ENCODE measurements around the gene NPNT.
"Not testable (repeated sequence)": the region's sequence is repeated elsewhere in the genome, so short reads cannot be mapped to it uniquely, and the experiment has no call there.

The NPNT gene

GRCh38 chr4:105894660-105895582 lies at the start of gene NPNT:
Gene NPNT, plus strand, starts transcription at chr4:105895471. Its CDS starts 182 bp downstream, at chr4:105895653.
- peak within 1 kb of the TSS; percentile 10 for H3K4me3 ChIP-seq (ENCODE audit: control insufficient read depth, low read depth, low read length)

GRCh38 chr4:105845559-105845958 lies 49.7 kb upstream of the NPNT start:
- no peak for TF ChIP-seq CTCF (conservative IDR thresholded peaks at IDR 0.05; ENCODE audit: control insufficient read depth, insufficient read depth, low read depth, low read length)
- no peak for DNase-seq (ENCODE audit: low read depth)
- H3K4me3 ChIP-seq (ENCODE audit: control insufficient read depth, low read depth, low read length) = no peak overlapping the region

More at GRCh38 chr4:105894660-105895582, at the start of gene NPNT:
- DNase-seq (ENCODE audit: low read depth) = no peak
- TF ChIP-seq CTCF (conservative IDR thresholded peaks at IDR 0.05; ENCODE audit: control insufficient read depth, insufficient read depth, low read depth, low read length) = no peak

- H3K4me3 ChIP-seq (ENCODE audit: control insufficient read depth, low read depth, low read length) = not testable (repeated sequence)
Observed at GRCh38 chr4:105848359-105848758, 46.9 kb upstream of the NPNT start.

GRCh38 chr4:105851196-105851595 lies 44.1 kb upstream of the NPNT start:
- H3K4me3 ChIP-seq (ENCODE audit: control insufficient read depth, low read depth, low read length) = no peak overlapping the region
- no peak for DNase-seq (ENCODE audit: low read depth)
- TF ChIP-seq CTCF (conservative IDR thresholded peaks at IDR 0.05; ENCODE audit: control insufficient read depth, insufficient read depth, low read depth, low read length) = no peak

More at GRCh38 chr4:105848359-105848758, 46.9 kb upstream of the NPNT start:
- DNase-seq (ENCODE audit: low read depth) = not testable (repeated sequence)

- not testable (repeated sequence) for H3K4me3 ChIP-seq (ENCODE audit: control insufficient read depth, low read depth, low read length); DNase-seq (ENCODE audit: low read depth)
Observed at GRCh38 chr4:105852230-105852629, 43.0 kb upstream of the NPNT start.

GRCh38 chr4:105858466-105859040 lies 36.7 kb upstream of the NPNT start:
- TF ChIP-seq CTCF (conservative IDR thresholded peaks at IDR 0.05; ENCODE audit: control insufficient read depth, insufficient read depth, low read depth, low read length) = no peak
- H3K4me3 ChIP-seq (ENCODE audit: control insufficient read depth, low read depth, low read length) = no peak overlapping the region
- DNase-seq (ENCODE audit: low read depth) = no peak

GRCh38 chr4:105859233-105859632 lies 36.0 kb upstream of the NPNT start:
- no peak for TF ChIP-seq CTCF (conservative IDR thresholded peaks at IDR 0.05; ENCODE audit: control insufficient read depth, insufficient read depth, low read depth, low read length)
- no peak overlapping the region for H3K4me3 ChIP-seq (ENCODE audit: control insufficient read depth, low read depth, low read length)
- DNase-seq (ENCODE audit: low read depth) = peak; percentile 77

All from fibroblast of mammary gland (primary cell).